HEK293T (cell line): ENCODE results near the gene KLK8.

Experiments
- ARNT ChIP-seq: fragments of 450-650 bp; IDR thresholded peaks from 2 replicates; pipeline ENCODE4 v1.6.1; 2017; ENCODE audit warnings: mild to moderate bottlenecking
- BHLHE40 ChIP-seq: fragments of 450-650 bp; IDR thresholded peaks from 2 replicates; pipeline ENCODE4 v1.6.1; 2016; ENCODE audit warnings: mild to moderate bottlenecking, moderate library complexity, borderline replicate concordance
- CTBP1 ChIP-seq: fragments of 450-650 bp; IDR thresholded peaks from 2 replicates; pipeline ENCODE4 v1.6.1; 2016; ENCODE audit warnings: borderline replicate concordance
- ELF4 ChIP-seq: fragments of 450-650 bp; IDR thresholded peaks from 2 replicates; pipeline ENCODE4 v1.6.1; 2017; ENCODE audit warnings: antibody characterized with exemption
- FOXA1 ChIP-seq: fragments of 450-650 bp; IDR thresholded peaks from 2 replicates; pipeline ENCODE4 v1.6.1; 2016; ENCODE audit warnings: mild to moderate bottlenecking
- FOXM1 ChIP-seq: fragments of 450-650 bp; IDR thresholded peaks from 2 replicates; pipeline ENCODE4 v1.6.1; 2017; ENCODE audit warnings: mild to moderate bottlenecking, borderline replicate concordance
- HDGF ChIP-seq: fragments of 450-650 bp; IDR thresholded peaks from 2 replicates; pipeline ENCODE4 v1.6.1; 2017; ENCODE audit warnings: antibody characterized with exemption, borderline replicate concordance
- L3MBTL2 ChIP-seq: fragments of 450-650 bp; conservative IDR thresholded peaks from 2 replicates; pipeline ENCODE4 v1.6.1; 2016; ENCODE audit warnings: mild to moderate bottlenecking
- NFRKB ChIP-seq: fragments of 450-650 bp; IDR thresholded peaks from 2 replicates; pipeline ENCODE4 v1.6.1; 2016; ENCODE audit warnings: mild to moderate bottlenecking, moderate library complexity
- PKNOX1 ChIP-seq: fragments of 450-650 bp; IDR thresholded peaks from 2 replicates; pipeline ENCODE4 v1.6.1; 2016
- SP1 ChIP-seq: fragments of 450-650 bp; IDR thresholded peaks from 2 replicates; pipeline ENCODE4 v1.6.1; 2017
- SUZ12 ChIP-seq: fragments of 450-650 bp; IDR thresholded peaks from 2 replicates; pipeline ENCODE4 v1.6.1; 2016; ENCODE audit warnings: mild to moderate bottlenecking
- TARDBP ChIP-seq: fragments of 450-650 bp; IDR thresholded peaks from 2 replicates; pipeline ENCODE4 v1.6.1; 2016

GRCh38 chr19:50983625-50984292, 17.6 kb downstream of the KLK8 start, which contains the start of gene KLK7:
- TF ChIP-seq FOXM1, result no peak
- TF ChIP-seq SUZ12, result no peak
- no peak for TF ChIP-seq TARDBP
- TF ChIP-seq PKNOX1, result no peak
- TF ChIP-seq BHLHE40, result no peak
- TF ChIP-seq CTBP1, result no peak
- no peak for TF ChIP-seq NFRKB
- TF ChIP-seq L3MBTL2, result no peak
- no peak for TF ChIP-seq FOXA1
- no peak for TF ChIP-seq ELF4
- no peak for TF ChIP-seq ARNT
- no peak for TF ChIP-seq HDGF
- no peak for TF ChIP-seq SP1
